Suprapubic skin (tissue), 4 donors: Measurements from ENCODE around the gene ZDHHC11.

Experiments
- CTCF ChIP-seq, 2 donors: fragments of 200-600 bp in 1 of 2; fragments of 450-650 bp in 1 of 2; sonication (generic) in 1 of 2; IDR thresholded peaks; one replicate each; pipeline ENCODE4 v1.5.1; 2016 to 2019; ENCODE audit warnings: antibody characterized with exemption in 2 of 2, mild to moderate bottlenecking in 1 of 2, moderate library complexity in 1 of 2
- POLR2A ChIP-seq, 2 donors: fragments of 450-650 bp; IDR thresholded peaks; one replicate each; pipeline ENCODE4 v1.6.1; 2017; ENCODE audit warnings: antibody characterized with exemption in 2 of 2, mild to moderate bottlenecking in 2 of 2, moderate library complexity in 2 of 2
- POLR2AphosphoS5 ChIP-seq, 3 donors: sonication (generic); formaldehyde crosslinking; IDR thresholded peaks; one replicate each; pipeline ENCODE4 v1.6.1; 2017; ENCODE audit warnings: antibody characterized with exemption in 3 of 3

GRCh38 chr5:878125-878524 is 27.3 kb upstream of the ZDHHC11 start:
- TF ChIP-seq CTCF (IDR thresholded peaks at IDR 0.05) (no peak), POLR2A (IDR thresholded peaks at IDR 0.05) (no peak), POLR2AphosphoS5 (IDR thresholded peaks at IDR 0.05) (no peak)
